Measurements from ENCODE around the gene GGT6.

GGT6 gene

GRCh38 chr17:4602041-4602440, 41.7 kb upstream of the GGT6 start:
- Histone ChIP-seq H3K27me3 (ENCODE audit: insufficient read depth, poor library complexity, severe bottlenecking) (peaks cover 3% of the 10 kb centered on the region), H3K27ac (replicated peaks) (no peak overlapping the region), H3K4me3 (replicated peaks; ENCODE audit: insufficient read depth, low read length) (no peak overlapping the region)
- TF ChIP-seq POLR2AphosphoS5 (IDR thresholded peaks at IDR 0.05; ENCODE audit: low read depth) (no peak), REST (IDR thresholded peaks at IDR 0.05; ENCODE audit: insufficient replicate concordance, low read depth) (no peak), SPI1 (IDR thresholded peaks at IDR 0.05; ENCODE audit: borderline replicate concordance, low read depth) (no peak), CTCF (IDR thresholded peaks at IDR 0.05; ENCODE audit: insufficient read depth, low read length) (no peak), GABPA (IDR thresholded peaks at IDR 0.05; ENCODE audit: low read depth) (no peak)
- no peak for DNase-seq (ENCODE audit: low read depth in 1 of 2, low spot score in 1 of 2)

GRCh38 chr17:4601326-4601725, 40.9 kb upstream of the GGT6 start:
- TF ChIP-seq GABPA (IDR thresholded peaks at IDR 0.05; ENCODE audit: low read depth) (no peak), CTCF (IDR thresholded peaks at IDR 0.05; ENCODE audit: insufficient read depth, low read length) (no peak), SPI1 (IDR thresholded peaks at IDR 0.05; ENCODE audit: borderline replicate concordance, low read depth) (no peak), REST (IDR thresholded peaks at IDR 0.05; ENCODE audit: insufficient replicate concordance, low read depth) (no peak), POLR2AphosphoS5 (IDR thresholded peaks at IDR 0.05; ENCODE audit: low read depth) (no peak)
- no peak for DNase-seq (ENCODE audit: low read depth in 1 of 2, low spot score in 1 of 2)
- Histone ChIP-seq H3K4me3 (replicated peaks; ENCODE audit: insufficient read depth, low read length) (no peak overlapping the region), H3K27me3 (ENCODE audit: insufficient read depth, poor library complexity, severe bottlenecking) (peaks cover 3% of the 10 kb centered on the region), H3K27ac (replicated peaks) (no peak overlapping the region)

- Histone ChIP-seq H3K4me3 (replicated peaks; ENCODE audit: insufficient read depth, low read length) (no peak overlapping the region), H3K27me3 (ENCODE audit: insufficient read depth, poor library complexity, severe bottlenecking) (peaks cover 3% of the 10 kb centered on the region), H3K27ac (replicated peaks) (no peak overlapping the region)
- DNase-seq (ENCODE audit: low read depth in 1 of 2, low spot score in 1 of 2): no peak
- no peak for TF ChIP-seq POLR2AphosphoS5 (IDR thresholded peaks at IDR 0.05; ENCODE audit: low read depth)
- no peak for TF ChIP-seq REST (IDR thresholded peaks at IDR 0.05; ENCODE audit: insufficient replicate concordance, low read depth)
- no peak for TF ChIP-seq CTCF (IDR thresholded peaks at IDR 0.05; ENCODE audit: insufficient read depth, low read length)
- no peak for TF ChIP-seq SPI1 (IDR thresholded peaks at IDR 0.05; ENCODE audit: borderline replicate concordance, low read depth)
- no peak for TF ChIP-seq GABPA (IDR thresholded peaks at IDR 0.05; ENCODE audit: low read depth)
Observed at GRCh38 chr17:4600563-4600962, 40.2 kb upstream of the GGT6 start.

Measured in HL-60 (cell line).